Amniotic epithelial cell (primary cell): Measurements from ENCODE around the gene EFHB.
"Not testable (repeated sequence)": the region's sequence is repeated elsewhere in the genome, so short reads cannot be mapped to it uniquely, and the experiment has no call there.

Source experiments
- DNase-seq: peaks from one replicate; pipeline ENCODE4 v3.0.0-alpha.2; 2010; ENCODE audit warnings: low read depth

Gene EFHB, protein sequence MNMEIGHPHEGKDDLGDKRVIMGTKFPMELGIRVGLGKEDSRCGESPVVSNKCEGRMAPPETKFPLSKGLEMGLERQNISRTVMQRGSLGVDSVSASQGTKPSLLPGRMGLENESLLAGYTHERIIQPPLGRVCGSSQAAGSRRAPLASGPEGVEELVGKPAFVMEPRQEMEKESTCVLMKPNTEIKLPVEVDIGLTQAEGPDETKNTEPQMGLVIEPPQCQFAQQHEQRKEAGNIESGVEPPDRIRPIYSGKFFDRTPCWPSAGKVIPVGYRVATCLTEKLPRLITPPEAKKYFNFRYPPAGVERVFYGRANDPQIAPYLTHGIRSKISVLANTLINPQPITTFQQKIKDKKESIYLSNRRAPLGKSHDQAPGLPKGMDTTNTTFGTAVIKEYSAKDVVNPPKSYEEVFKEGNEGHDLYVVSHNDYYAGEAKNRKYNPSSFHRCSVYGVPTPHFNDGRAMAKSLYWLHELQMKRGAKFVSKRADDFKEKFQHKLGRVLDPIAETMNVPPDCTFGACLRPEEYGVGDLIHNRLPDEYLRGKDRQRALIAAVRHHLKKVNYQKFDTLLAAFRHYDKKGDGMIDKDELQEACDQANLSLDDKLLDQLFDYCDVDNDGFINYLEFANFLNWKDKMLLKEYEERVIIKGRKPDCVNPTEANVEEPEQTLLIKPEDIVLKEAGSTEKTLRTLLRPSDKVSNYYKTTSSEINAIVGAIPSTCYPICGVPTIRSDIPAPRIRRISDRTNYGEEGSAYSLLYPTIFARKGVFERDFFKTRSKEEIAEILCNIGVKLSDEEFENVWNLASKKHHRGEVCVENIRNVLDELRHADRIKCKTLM

GRCh38 chr3:19934098-19934566 is at the start of gene EFHB:
EFHB (minus strand) TSS chr3:19934217; CDS start chr3:19934018, 199 bp downstream.
- peak; percentile 65 for DNase-seq

GRCh38 chr3:19972054-19972453 is 38.0 kb upstream of the EFHB start:
- peak; percentile 55 for DNase-seq

- DNase-seq, result no peak
Observed at GRCh38 chr3:19970327-19970726, 36.3 kb upstream of the EFHB start.

- DNase-seq, result no peak
Observed at GRCh38 chr3:19967812-19968211, 33.8 kb upstream of the EFHB start.

DNA sequence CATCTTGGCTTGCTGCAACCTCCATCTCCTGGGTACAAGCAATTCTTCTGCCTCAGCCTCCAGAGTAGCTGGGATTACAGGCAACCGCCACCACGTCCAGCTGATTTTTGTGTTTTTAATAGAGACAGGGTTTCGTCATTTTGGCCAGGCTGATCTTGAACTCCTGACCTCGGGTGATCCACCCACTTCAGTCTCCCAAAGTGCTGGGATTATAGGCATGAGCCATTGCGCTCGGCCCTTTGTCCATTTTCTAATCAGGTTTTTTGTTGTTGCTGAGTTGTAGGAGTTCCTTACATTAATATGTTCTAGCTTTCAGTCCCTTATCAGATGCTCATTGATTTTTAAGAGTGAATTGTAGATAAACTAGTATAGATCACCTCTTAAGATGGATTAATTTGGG is 33.2 kb upstream of the EFHB start:
- no peak for DNase-seq

DNA sequence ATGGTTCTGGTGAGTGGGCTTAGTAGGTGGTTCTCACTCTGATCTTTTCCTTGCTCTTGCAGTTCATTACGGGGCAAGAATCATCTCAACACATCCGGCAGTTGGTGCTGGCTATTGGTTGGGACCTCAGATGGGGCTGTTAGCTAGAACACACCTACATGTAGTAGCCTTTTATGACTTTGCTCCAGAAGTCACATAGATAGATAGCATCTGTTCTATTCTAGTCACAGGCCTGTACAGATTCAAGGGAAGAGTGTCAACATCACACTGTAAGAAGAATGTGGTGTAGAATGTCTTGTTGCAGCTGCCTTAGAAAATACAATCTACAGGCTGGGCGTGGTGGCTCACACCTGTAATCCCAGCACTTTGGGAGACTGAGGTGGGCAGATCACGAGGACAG is 27.9 kb upstream of the EFHB start:
- no peak for DNase-seq

DNA sequence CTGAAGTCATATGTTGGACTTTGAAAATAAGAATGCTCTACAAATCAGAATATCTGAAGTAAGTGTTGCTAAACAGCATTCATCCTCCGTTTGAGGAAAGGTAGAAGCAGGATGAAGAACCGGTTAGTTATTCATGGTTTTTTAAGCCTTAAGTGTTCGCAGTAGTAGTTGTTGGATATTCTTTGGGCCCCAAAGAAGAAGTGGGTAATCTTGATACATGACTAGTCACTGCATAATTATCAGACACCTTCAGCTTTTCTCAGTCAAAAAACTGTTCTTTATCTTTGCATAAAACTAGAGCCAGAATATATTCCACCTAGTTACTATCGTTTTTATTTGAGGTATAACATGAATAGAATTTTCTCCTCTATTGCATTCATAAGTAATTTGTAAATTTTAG is 26.7 kb upstream of the EFHB start:
- DNase-seq, result no peak

DNA sequence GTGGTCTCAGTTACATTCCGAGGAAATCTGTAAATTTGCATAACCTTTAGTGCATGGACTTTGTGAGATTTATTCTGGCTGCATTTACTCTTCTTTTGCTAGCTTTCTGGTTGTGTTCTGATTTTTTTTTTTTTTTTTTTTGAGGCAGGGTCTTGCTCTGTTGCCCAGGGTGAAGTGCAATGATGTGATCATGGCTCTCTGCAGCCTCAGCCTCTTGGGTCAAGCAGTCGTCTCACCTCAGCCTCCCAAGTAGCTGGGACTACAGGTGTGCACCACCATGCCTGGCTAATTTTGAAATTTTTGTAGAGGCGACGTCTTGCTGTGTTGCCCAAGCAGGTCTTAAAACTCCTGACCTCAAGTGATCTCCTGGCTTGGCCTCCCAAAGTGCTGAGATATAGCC is 25.5 kb upstream of the EFHB start:
- no peak for DNase-seq

- not testable (repeated sequence) for DNase-seq
Observed at GRCh38 chr3:19957354-19957753, 23.3 kb upstream of the EFHB start.

- DNase-seq, result no peak
Observed at GRCh38 chr3:19954676-19955075, 20.7 kb upstream of the EFHB start.

DNA sequence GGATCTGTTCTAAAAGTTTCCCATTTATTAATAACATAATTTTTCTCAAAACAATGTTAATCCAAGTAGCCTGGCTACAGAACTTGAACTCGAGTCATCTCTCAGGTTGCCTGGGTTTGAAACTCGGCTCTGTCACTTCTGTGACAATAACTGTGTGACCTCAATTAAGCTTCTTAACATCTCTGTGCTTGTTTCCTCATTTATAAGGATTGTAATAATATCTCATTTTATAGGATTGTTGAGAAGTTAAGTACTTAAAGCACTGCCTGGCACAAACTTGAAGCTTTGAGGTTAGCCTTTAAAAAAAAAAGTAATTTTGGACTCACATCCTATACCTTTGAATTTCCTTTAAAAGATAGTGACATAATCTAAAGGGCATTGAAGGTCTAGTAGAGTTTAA is 16.3 kb upstream of the EFHB start:
- DNase-seq, result no peak

- no peak for DNase-seq
Observed at GRCh38 chr3:19948226-19948591, 14.2 kb upstream of the EFHB start.

- peak; percentile 28 for DNase-seq
Observed at GRCh38 chr3:19947549-19948225, 13.7 kb upstream of the EFHB start.

- peak; percentile 97 for DNase-seq
Observed at GRCh38 chr3:19946832-19947548, 13.0 kb upstream of the EFHB start, which contains the start of gene RAB5A. RAB5A (plus strand) TSS chr3:19947097; CDS start chr3:19950899, 3,802 bp downstream.

DNA sequence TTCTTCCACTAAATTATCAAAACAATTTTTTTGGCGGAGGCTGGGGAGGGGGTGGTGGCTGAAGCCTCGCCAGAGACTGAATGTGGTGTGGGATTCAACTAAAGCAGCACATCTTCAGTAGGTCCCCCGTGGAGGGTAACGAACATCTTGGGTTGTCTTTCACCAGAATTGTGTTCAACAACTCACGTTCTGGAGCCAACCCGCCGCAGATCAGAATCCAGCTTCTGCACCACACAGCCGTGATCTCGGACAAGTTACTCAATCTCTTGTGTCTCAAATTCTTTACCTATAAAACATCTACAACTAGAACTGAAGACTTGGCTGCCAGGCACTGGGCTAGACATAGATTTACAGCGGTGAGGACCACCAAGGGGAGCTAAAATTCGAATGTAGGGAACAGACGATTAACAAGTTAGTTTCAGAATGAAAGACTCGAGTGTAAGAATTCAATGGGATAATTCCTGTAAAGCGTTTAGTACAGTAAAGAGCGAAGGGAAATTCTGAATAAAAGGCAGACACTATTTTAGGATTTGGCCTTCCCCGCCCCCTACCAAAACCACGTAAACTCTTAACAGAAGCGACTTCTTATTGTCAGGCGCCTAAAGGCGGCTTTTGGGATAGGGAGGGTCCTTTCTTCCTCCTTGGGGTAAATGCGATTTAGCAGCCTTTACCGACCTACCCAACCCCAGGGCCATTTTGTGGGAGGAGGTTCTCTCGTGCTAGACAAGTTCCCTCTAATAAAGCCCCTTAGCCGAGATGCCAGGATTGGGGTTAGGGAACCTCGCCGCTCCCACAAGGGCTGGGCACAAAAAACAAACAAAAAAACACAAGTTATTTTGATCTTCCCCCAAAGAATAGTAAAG is 12.2 kb upstream of the EFHB start:
- DNase-seq, result peak; percentile 36

- no peak for DNase-seq
Observed at GRCh38 chr3:19945534-19945933, 11.5 kb upstream of the EFHB start.

DNA sequence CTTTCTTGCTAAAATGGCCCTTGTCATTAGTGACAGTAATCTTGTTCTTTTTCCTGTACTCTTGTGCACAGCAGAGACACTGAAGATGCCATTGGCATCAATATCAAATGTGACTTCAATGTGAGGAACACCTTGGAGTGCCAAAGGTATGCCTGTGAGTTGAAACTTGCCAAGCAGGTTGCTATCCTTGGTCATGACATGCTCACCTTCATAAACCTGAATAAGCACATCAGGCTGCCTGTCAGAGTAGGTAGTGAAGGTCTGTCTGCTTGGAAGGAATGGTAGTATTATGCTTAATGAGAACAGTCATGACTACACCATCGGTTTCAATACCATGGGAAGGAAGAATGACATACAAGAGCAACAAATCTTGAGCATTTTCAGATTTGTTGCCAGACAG is 6.6 kb upstream of the EFHB start:
- no peak for DNase-seq

DNA sequence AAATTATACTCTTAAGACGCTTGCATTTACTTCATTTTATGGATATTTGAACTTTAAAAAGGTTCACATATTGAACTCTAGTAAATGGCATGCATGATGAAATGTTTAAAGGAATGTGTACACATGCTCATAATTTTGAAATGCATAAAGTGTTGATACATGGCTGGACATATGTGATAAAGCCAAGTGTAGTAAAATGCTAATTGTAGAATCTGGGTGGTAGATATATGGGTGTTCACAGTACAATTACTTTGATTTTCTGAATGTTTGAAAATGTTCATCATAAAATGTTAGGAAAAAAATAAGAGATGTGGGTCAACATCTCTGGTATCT is 4.2 kb upstream of the EFHB start:
- DNase-seq, result no peak

DNA sequence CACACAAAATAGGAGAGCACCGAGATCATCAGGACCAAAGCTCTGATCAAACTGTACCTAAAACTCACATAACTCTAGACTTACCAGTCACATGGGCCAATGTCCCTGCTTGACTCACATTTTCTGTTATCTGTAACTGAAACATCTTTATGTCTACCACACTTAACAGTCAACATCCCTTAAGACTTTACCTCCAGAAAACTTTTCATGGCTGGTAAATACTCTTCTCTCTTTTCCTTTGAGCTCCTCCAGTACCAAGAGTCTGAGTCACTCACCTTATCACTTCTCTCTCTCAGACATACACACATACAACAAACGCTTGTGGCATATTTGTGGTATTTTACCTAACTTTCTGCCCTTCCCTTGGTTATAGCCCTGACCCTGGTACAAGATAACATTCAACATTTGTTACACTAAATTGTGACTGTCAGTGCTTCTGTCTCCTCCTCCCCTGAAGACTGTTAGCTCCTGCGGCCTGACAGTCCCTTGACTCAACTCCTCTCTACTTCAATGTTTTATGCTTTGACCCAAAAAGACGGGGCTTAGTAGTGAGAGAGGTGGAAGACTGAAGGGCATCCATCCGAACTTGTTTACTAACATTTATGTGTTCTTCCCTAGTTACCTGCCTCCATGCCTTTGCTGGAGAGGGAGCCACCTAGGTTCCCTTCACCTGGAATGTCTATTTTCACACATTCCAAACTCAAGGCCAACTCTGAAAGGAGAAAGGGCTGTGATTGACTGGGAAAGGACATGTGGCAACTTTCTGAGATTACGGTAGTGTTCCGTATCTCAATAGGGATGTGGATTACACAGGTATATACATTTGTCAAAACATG is 3.7 kb upstream of the EFHB start:
- peak; percentile 96 for DNase-seq

DNA sequence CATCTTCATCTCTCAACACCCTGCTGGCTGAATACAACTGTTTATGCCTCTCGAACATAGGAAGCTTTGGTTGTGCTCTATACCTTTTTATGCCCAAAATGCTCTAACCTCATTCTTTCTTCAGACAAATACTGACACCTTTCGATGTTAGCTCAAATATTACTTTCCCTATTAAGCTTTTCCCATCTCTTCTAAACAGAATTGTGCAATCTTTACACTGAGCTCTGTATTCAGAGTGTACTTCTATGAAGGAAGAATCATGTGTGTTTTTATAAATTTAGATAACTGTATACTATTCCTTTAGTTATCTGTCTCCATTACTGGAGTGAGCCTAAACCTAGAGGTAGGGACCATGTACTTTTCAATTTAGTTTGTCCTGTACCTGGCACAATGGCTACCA is 1.6 kb downstream of the EFHB start:
- DNase-seq, result no peak
